MCF 10A (cell line): ENCODE measurements around the gene HSPA4. TPM values are rescaled to one million over a fixed set of nuclear protein-coding genes. Genes with fewer than 3 reads are reported as not detected.
"Not testable (repeated sequence)": the region's sequence is repeated elsewhere in the genome, so short reads cannot be mapped to it uniquely, and the experiment has no call there.

Source experiments
- BruUV-seq: library from RNA; stranded (reverse); fragments of 400-500 nt; replicated peaks from 2 replicates; lab custom pipeline; 2021; lab: Mats Ljungman, UMichigan
- CTCF ChIA-PET: fragments of 300-600 bp; sonication (Branson Sonifier 250); formaldehyde crosslinking; extraction: SDS; loops from one replicate; lab custom pipeline; 2021; ENCODE audit warnings: antibody characterized with exemption, inconsistent platforms; lab: Yijun Ruan, JAX
- POLR2A ChIA-PET: fragments of 300-600, 350-650 bp; sonication (Branson Sonifier 250); formaldehyde crosslinking; extraction: SDS; loops from one replicate; lab custom pipeline; 2020; ENCODE audit warnings: antibody characterized with exemption, inconsistent platforms; lab: Yijun Ruan, JAX
- DNase-seq: peaks from one replicate; pipeline ENCODE4 v3.0.0-alpha.2; 2018; ENCODE audit not compliant: unreplicated experiment
- H3K27ac Mint-ChIP-seq: one replicate; pipeline ENCODE4 v1.8.0; 2022; ENCODE audit warnings: mild to moderate bottlenecking, low read depth, mixed read lengths; ENCODE audit not compliant: unreplicated experiment
- H3K27me3 Mint-ChIP-seq: one replicate; pipeline ENCODE4 v1.8.0; 2022; ENCODE audit warnings: mixed read lengths; ENCODE audit not compliant: insufficient read depth, unreplicated experiment
- H3K36me3 Mint-ChIP-seq: one replicate; pipeline ENCODE4 v1.8.0; 2022; ENCODE audit warnings: mild to moderate bottlenecking, moderate library complexity, mixed read lengths; ENCODE audit not compliant: insufficient read depth, unreplicated experiment
- H3K4me1 Mint-ChIP-seq: one replicate; pipeline ENCODE4 v1.8.0; 2022; ENCODE audit warnings: mixed read lengths; ENCODE audit not compliant: insufficient read depth, unreplicated experiment
- H3K4me3 Mint-ChIP-seq: one replicate; pipeline ENCODE4 v1.8.0; 2022; ENCODE audit warnings: mild to moderate bottlenecking, moderate library complexity, mixed read lengths; ENCODE audit not compliant: unreplicated experiment
- H3K9me3 Mint-ChIP-seq: one replicate; pipeline ENCODE4 v1.8.0; 2022; ENCODE audit warnings: mixed read lengths; ENCODE audit not compliant: unreplicated experiment
- CTCF ChIP-seq: fragments of 200-600 bp; IDR thresholded peaks from one replicate; pipeline ENCODE4 v1.8.0; 2022; ENCODE audit warnings: antibody characterized with exemption, mild to moderate bottlenecking; ENCODE audit not compliant: unreplicated experiment
- intact Hi-C: fragments of 100-400 bp; cut with micrococcal nuclease; formaldehyde crosslinking; loops from 2 replicates; pipeline ENCODE4 v1.14.1; 2022
- total RNA-seq: library from RNA; stranded (reverse); gene quantifications from 2 replicates; pipeline ENCODE4 v1.2.3, GENCODE V29; 2022

The HSPA4 gene
- total RNA-seq, 1 experiment from 2014 or later = 218 TPM

GRCh38 chr5:133041910-133042309 is 9.9 kb upstream of the HSPA4 start:
- Mint-ChIP-seq H3K36me3 (peaks cover 10% of the 10 kb centered on the region), H3K4me3 (no peak overlapping the region), H3K27me3 (no peaks in the 10 kb centered on the region), H3K9me3 (no peaks in the 10 kb centered on the region), H3K4me1 (peaks cover 36% of the 10 kb centered on the region), H3K27ac (peak overlapping the region; percentile 10)
- intact Hi-C loops = no loop called here
- CTCF ChIA-PET = interaction anchor here (0.6 kb wide), 1 partner anchor 120 kb away, joined by 3 read pairs; no protein-coding TSS in a partner anchor
- BruUV-seq = no TSS peak
- peak; percentile 81 for DNase-seq
- POLR2A ChIA-PET = interaction anchor here (0.8 to 7.3 kb wide), 8 partner anchors 8 to 82 kb away, joined by 3 to 105 read pairs (median 8); partner anchors contain the start of genes AFF4 and HSPA4
- peak; percentile 34 for TF ChIP-seq CTCF

- H3K4me3 Mint-ChIP-seq, POLR2A ChIA-PET, intact Hi-C loops, H3K9me3 Mint-ChIP-seq, DNase-seq, H3K27me3 Mint-ChIP-seq, BruUV-seq: not testable (repeated sequence)
- CTCF ChIA-PET = interaction anchor here (0.7 kb wide), 1 partner anchor 131 kb away, joined by 3 read pairs; no protein-coding TSS in a partner anchor
- H3K4me1 Mint-ChIP-seq = peaks cover 44% of the 10 kb centered on the region
- peaks cover 11% of the 10 kb centered on the region for H3K36me3 Mint-ChIP-seq
- H3K27ac Mint-ChIP-seq = peak overlapping the region; percentile 32
These were observed 5.3 kb upstream of the HSPA4 start for GRCh38 chr5:133046560-133046959.

- no TSS peak for BruUV-seq
- POLR2A ChIA-PET = interaction anchor here (5.9 kb wide), 1 partner anchor 9 kb away, joined by 105 read pairs; no protein-coding TSS in a partner anchor
- intact Hi-C loops = no loop called here
These were observed 4.4 kb upstream of the HSPA4 start for GRCh38 chr5:133047404-133047803.

DNA sequence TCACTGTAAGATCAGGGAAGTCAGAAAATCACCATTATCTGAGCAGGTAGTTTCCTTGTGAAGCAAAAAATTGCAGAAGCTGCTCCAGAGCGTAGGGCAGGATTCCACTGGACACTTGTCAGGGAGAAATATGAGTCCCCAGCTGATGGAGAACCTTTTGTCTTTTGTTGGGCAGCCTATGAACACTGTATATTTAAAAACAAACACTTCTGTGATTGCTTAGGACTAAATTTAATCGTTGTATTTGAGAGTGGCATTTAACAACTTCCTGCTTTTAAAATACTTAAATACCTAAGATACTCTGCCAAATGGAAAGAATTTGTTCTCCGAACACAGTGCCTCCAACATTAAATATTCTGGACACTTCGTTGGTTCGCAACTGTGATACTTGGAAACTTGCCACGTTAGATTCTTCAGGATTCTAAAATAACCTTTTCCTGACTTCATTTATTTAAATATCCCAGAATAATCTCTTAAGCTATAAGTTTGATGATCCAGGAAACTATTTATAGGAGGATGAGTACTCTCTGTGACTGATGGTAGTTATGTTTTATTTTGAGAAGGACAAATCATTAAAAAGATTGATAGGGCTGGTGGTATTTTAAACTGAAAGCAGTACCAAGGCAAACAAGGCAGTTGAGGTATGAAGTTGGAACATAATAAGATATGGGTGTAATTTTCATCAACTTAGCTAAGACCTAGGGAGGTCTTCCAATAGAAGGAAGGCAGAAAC is 2.7 kb upstream of the HSPA4 start:
- no peaks in the 10 kb centered on the region for H3K9me3 Mint-ChIP-seq
- ChIA-PET CTCF (interaction anchor here (0.6 to 1.0 kb wide), 4 partner anchors 10 to 931 kb away, joined by 3 to 5 read pairs (median 4); no protein-coding TSS in a partner anchor), POLR2A (interaction anchor here (1.0 to 11.8 kb wide), 5 partner anchors 10 to 88 kb away, joined by 3 to 311 read pairs (median 79); partner anchors contain the start of genes AFF4 and ZCCHC10)
- H3K27me3 Mint-ChIP-seq = no peaks in the 10 kb centered on the region
- H3K4me1 Mint-ChIP-seq = peaks cover 26% of the 10 kb centered on the region
- DNase-seq = no peak
- intact Hi-C loops = no loop called here
- no peak for TF ChIP-seq CTCF
- no peak overlapping the region for H3K27ac Mint-ChIP-seq
- H3K4me3 Mint-ChIP-seq = no peak overlapping the region
- H3K36me3 Mint-ChIP-seq = peaks cover 27% of the 10 kb centered on the region
- BruUV-seq = no TSS peak

More at GRCh38 chr5:133047404-133047803, 4.4 kb upstream of the HSPA4 start:
- no peak for DNase-seq
- H3K4me3 Mint-ChIP-seq = no peak overlapping the region
- TF ChIP-seq CTCF = no peak
- no peaks in the 10 kb centered on the region for H3K9me3 Mint-ChIP-seq
- CTCF ChIA-PET = no interaction called here
- peak overlapping the region; percentile 32 for H3K27ac Mint-ChIP-seq
- H3K4me1 Mint-ChIP-seq = peaks cover 38% of the 10 kb centered on the region
- no peaks in the 10 kb centered on the region for H3K27me3 Mint-ChIP-seq
- peaks cover 17% of the 10 kb centered on the region for H3K36me3 Mint-ChIP-seq
